ENCODE data around the gene KIDINS220. TPM values are rescaled to one million over a fixed set of nuclear protein-coding genes. Genes with fewer than 3 reads are reported as not detected.

Gene KIDINS220
- total and polyA plus RNA-seq, 9 of the 15 experiments (the other 6 are each of a cell fraction or from before 2014, with no cell fraction given), result 15.2 to 48.0 (median 34.4) TPM

DNA sequence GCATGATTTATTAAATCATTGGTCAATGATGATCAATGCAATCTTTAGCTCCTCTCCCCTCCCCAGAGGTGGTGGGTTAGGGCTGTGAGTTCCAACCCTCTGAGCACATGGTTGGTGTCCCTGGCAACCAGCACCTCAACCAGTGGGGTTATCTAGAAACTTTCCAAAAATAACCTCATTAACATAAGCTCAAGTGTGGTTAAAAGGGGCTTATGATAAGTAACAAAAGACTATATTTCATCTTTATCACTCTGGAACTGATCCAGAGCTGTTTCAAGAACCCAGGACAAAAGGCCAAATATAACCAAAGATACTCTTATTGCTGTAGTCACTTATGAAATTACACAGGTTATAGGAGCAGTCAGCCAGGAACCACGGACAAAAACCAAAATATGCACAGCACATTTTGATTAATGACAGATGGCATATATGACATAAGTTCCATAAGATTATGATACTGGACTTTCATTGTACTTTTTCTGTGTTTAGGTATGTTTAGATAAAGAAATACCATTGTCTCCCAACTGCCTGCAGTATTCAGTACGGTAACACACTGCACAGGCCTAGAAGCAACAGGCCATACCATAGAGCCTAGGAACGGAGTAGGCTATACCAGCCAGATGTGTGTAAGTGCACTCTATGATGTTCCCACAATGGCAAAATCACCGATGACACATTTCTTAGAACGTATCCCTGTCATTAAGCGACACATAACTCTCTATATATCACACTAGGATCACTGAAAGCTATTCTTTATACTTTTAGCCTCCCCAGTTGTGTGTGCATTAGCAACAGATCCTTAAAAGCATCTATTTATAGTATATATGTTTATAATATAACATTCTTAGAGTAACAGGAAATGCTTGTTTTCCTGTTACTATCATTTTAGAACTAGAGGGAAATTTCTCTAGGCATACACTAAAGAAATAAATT lies 31.9 kb downstream of the KIDINS220 start (continued):
- TF ChIP-seq, protein P1, sequence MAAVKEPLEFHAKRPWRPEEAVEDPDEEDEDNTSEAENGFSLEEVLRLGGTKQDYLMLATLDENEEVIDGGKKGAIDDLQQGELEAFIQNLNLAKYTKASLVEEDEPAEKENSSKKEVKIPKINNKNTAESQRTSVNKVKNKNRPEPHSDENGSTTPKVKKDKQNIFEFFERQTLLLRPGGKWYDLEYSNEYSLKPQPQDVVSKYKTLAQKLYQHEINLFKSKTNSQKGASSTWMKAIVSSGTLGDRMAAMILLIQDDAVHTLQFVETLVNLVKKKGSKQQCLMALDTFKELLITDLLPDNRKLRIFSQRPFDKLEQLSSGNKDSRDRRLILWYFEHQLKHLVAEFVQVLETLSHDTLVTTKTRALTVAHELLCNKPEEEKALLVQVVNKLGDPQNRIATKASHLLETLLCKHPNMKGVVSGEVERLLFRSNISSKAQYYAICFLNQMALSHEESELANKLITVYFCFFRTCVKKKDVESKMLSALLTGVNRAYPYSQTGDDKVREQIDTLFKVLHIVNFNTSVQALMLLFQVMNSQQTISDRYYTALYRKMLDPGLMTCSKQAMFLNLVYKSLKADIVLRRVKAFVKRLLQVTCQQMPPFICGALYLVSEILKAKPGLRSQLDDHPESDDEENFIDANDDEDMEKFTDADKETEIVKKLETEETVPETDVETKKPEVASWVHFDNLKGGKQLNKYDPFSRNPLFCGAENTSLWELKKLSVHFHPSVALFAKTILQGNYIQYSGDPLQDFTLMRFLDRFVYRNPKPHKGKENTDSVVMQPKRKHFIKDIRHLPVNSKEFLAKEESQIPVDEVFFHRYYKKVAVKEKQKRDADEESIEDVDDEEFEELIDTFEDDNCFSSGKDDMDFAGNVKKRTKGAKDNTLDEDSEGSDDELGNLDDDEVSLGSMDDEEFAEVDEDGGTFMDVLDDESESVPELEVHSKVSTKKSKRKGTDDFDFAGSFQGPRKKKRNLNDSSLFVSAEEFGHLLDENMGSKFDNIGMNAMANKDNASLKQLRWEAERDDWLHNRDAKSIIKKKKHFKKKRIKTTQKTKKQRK (IDR thresholded peaks at IDR 0.05; ENCODE audit: borderline replicate concordance, low read depth, low read length), result no peak
- TF ChIP-seq ZNF408 (CRISPR knock-in tag; IDR thresholded peaks at IDR 0.05; ENCODE audit: low read depth), result no peak
- TF ChIP-seq PHB2 (IDR thresholded peaks at IDR 0.05; ENCODE audit: low read depth), result no peak
- TF ChIP-seq POLR2A (conservative IDR thresholded peaks at IDR 0.05), result no peak
- no peak for TF ChIP-seq ZKSCAN1 (IDR thresholded peaks at IDR 0.05; ENCODE audit: low read depth, low read length)
- TF ChIP-seq GTF2E2 (tag; IDR thresholded peaks at IDR 0.05), result no peak
- peak; percentile 58; the same call in 1 of the 2 replicates for TF ChIP-seq SOX6 (IDR thresholded peaks at IDR 0.05)
- TF ChIP-seq, protein P2, sequence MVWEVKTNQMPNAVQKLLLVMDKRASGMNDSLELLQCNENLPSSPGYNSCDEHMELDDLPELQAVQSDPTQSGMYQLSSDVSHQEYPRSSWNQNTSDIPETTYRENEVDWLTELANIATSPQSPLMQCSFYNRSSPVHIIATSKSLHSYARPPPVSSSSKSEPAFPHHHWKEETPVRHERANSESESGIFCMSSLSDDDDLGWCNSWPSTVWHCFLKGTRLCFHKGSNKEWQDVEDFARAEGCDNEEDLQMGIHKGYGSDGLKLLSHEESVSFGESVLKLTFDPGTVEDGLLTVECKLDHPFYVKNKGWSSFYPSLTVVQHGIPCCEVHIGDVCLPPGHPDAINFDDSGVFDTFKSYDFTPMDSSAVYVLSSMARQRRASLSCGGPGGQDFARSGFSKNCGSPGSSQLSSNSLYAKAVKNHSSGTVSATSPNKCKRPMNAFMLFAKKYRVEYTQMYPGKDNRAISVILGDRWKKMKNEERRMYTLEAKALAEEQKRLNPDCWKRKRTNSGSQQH (CRISPR knock-in tag; IDR thresholded peaks at IDR 0.05), result no peak
- TF ChIP-seq ETV6 (IDR thresholded peaks at IDR 0.05; ENCODE audit: borderline replicate concordance in 1 of 2, low read depth in 2 of 2, low read length in 1 of 2), result no peak
- TF ChIP-seq ETV6 (CRISPR knock-in tag; IDR thresholded peaks at IDR 0.05; ENCODE audit: borderline replicate concordance), result no peak
- TF ChIP-seq RHOXF2B (CRISPR knock-in tag; conservative IDR thresholded peaks at IDR 0.05), result no peak
- TF ChIP-seq, protein P3, sequence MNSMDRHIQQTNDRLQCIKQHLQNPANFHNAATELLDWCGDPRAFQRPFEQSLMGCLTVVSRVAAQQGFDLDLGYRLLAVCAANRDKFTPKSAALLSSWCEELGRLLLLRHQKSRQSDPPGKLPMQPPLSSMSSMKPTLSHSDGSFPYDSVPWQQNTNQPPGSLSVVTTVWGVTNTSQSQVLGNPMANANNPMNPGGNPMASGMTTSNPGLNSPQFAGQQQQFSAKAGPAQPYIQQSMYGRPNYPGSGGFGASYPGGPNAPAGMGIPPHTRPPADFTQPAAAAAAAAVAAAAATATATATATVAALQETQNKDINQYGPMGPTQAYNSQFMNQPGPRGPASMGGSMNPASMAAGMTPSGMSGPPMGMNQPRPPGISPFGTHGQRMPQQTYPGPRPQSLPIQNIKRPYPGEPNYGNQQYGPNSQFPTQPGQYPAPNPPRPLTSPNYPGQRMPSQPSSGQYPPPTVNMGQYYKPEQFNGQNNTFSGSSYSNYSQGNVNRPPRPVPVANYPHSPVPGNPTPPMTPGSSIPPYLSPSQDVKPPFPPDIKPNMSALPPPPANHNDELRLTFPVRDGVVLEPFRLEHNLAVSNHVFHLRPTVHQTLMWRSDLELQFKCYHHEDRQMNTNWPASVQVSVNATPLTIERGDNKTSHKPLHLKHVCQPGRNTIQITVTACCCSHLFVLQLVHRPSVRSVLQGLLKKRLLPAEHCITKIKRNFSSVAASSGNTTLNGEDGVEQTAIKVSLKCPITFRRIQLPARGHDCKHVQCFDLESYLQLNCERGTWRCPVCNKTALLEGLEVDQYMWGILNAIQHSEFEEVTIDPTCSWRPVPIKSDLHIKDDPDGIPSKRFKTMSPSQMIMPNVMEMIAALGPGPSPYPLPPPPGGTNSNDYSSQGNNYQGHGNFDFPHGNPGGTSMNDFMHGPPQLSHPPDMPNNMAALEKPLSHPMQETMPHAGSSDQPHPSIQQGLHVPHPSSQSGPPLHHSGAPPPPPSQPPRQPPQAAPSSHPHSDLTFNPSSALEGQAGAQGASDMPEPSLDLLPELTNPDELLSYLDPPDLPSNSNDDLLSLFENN (IDR thresholded peaks at IDR 0.05; ENCODE audit: low read depth in 2 of 2, low read length in 2 of 2), result no peak
- no peak for TF ChIP-seq ZNF274 (IDR thresholded peaks at IDR 0.05; ENCODE audit: borderline replicate concordance, low read depth, low read length)
- no peak for TF ChIP-seq CHD4 (IDR thresholded peaks at IDR 0.05; ENCODE audit: insufficient read depth, insufficient replicate concordance, low read depth, low read length, poor library complexity, severe bottlenecking)
- TF ChIP-seq GABPB1 (CRISPR knock-in tag; IDR thresholded peaks at IDR 0.05), result no peak
- TF ChIP-seq, protein P4, sequence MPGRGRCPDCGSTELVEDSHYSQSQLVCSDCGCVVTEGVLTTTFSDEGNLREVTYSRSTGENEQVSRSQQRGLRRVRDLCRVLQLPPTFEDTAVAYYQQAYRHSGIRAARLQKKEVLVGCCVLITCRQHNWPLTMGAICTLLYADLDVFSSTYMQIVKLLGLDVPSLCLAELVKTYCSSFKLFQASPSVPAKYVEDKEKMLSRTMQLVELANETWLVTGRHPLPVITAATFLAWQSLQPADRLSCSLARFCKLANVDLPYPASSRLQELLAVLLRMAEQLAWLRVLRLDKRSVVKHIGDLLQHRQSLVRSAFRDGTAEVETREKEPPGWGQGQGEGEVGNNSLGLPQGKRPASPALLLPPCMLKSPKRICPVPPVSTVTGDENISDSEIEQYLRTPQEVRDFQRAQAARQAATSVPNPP (IDR thresholded peaks at IDR 0.05; ENCODE audit: borderline replicate concordance, insufficient read depth, insufficient read length), result no peak
- no peak for TF ChIP-seq FOXK1 (CRISPR knock-in tag; IDR thresholded peaks at IDR 0.05; ENCODE audit: borderline replicate concordance)
- no peak for TF ChIP-seq CHD1 (IDR thresholded peaks at IDR 0.05; ENCODE audit: low read length)

Measured in K562 (cell line).